ENCODE data around the gene GLIS1.

The GLIS1 gene

GRCh38 chr1:53629101-53629691, 109.8 kb downstream of the GLIS1 start:
- no peak for DNase-seq

- DNase-seq, result no peak
These were observed 110.5 kb downstream of the GLIS1 start for GRCh38 chr1:53628286-53628955.

GRCh38 chr1:53627666-53628065, 111.3 kb downstream of the GLIS1 start:
- no peak for DNase-seq

GRCh38 chr1:53627031-53627430, 111.9 kb downstream of the GLIS1 start:
- DNase-seq, result no peak

- DNase-seq, result no peak
These were observed 112.3 kb downstream of the GLIS1 start for GRCh38 chr1:53626616-53627015.

- DNase-seq, result no peak
These were observed 113.0 kb downstream of the GLIS1 start for GRCh38 chr1:53625766-53626520.

- DNase-seq, result no peak
These were observed 113.9 kb downstream of the GLIS1 start for GRCh38 chr1:53625049-53625448.

GRCh38 chr1:53622531-53622930, 116.4 kb downstream of the GLIS1 start:
- no peak for DNase-seq

- no peak for DNase-seq
These were observed 117.8 kb downstream of the GLIS1 start for GRCh38 chr1:53621144-53621543.

- DNase-seq, result no peak
These were observed 118.7 kb downstream of the GLIS1 start for GRCh38 chr1:53620061-53620855.

- DNase-seq, result no peak
These were observed 119.5 kb downstream of the GLIS1 start for GRCh38 chr1:53619367-53620060.

GRCh38 chr1:53618500-53619366, 120.2 kb downstream of the GLIS1 start:
- no peak for DNase-seq

- DNase-seq, result no peak
These were observed 121.0 kb downstream of the GLIS1 start for GRCh38 chr1:53617851-53618499.

GRCh38 chr1:53617382-53617781, 121.6 kb downstream of the GLIS1 start:
- no peak for DNase-seq

- DNase-seq, result no peak
These were observed 122.0 kb downstream of the GLIS1 start for GRCh38 chr1:53616927-53617326.

GRCh38 chr1:53616511-53616910, 122.5 kb downstream of the GLIS1 start:
- DNase-seq, result no peak

- DNase-seq, result no peak
These were observed 123.9 kb downstream of the GLIS1 start for GRCh38 chr1:53615101-53615500.

GRCh38 chr1:53614231-53615021, 124.5 kb downstream of the GLIS1 start:
- DNase-seq, result no peak

GRCh38 chr1:53608676-53609075, 130.3 kb downstream of the GLIS1 start:
- no peak for DNase-seq

- DNase-seq, result no peak
These were observed 130.9 kb downstream of the GLIS1 start for GRCh38 chr1:53608071-53608470.
